ENCODE results near the gene TMED10.
"Not testable (repeated sequence)": the region's sequence is repeated elsewhere in the genome, so short reads cannot be mapped to it uniquely, and the experiment has no call there.

The TMED10 gene

GRCh38 chr14:75163677-75164076 lies 12.7 kb downstream of the TMED10 start:
- DNase-seq (ENCODE audit: insufficient read length, low spot score) (no peak), FAIRE-seq (no peak)

- DNase-seq (ENCODE audit: insufficient read length, low spot score) (no peak), FAIRE-seq (no peak)
Observed at GRCh38 chr14:75162631-75163030, 13.8 kb downstream of the TMED10 start.

GRCh38 chr14:75158843-75159614 lies 17.4 kb downstream of the TMED10 start:
- DNase-seq (ENCODE audit: insufficient read length, low spot score), result no peak
- FAIRE-seq, result peak; percentile 81

- FAIRE-seq, result no peak
- DNase-seq (ENCODE audit: insufficient read length, low spot score), result no peak
Observed at GRCh38 chr14:75156901-75157300, 19.5 kb downstream of the TMED10 start.

GRCh38 chr14:75156111-75156510 lies 20.3 kb downstream of the TMED10 start:
- DNase-seq (ENCODE audit: insufficient read length, low spot score) (no peak), FAIRE-seq (no peak)

GRCh38 chr14:75155169-75155568 lies 21.2 kb downstream of the TMED10 start:
- DNase-seq (ENCODE audit: insufficient read length, low spot score), result no peak
- FAIRE-seq, result no peak

GRCh38 chr14:75153295-75153694 lies 23.1 kb downstream of the TMED10 start:
- FAIRE-seq (no peak), DNase-seq (ENCODE audit: insufficient read length, low spot score) (no peak)

GRCh38 chr14:75151851-75152250 lies 24.6 kb downstream of the TMED10 start:
- FAIRE-seq (no peak), DNase-seq (ENCODE audit: insufficient read length, low spot score) (no peak)

GRCh38 chr14:75150637-75151036 lies 25.8 kb downstream of the TMED10 start:
- FAIRE-seq; DNase-seq (ENCODE audit: insufficient read length, low spot score): not testable (repeated sequence)

- no peak for FAIRE-seq
- DNase-seq (ENCODE audit: insufficient read length, low spot score), result no peak
Observed at GRCh38 chr14:75150150-75150549, 26.3 kb downstream of the TMED10 start.

- FAIRE-seq (no peak), DNase-seq (ENCODE audit: insufficient read length, low spot score) (no peak)
Observed at GRCh38 chr14:75147423-75148071, 28.9 kb downstream of the TMED10 start.

- FAIRE-seq (no peak), DNase-seq (ENCODE audit: insufficient read length, low spot score) (no peak)
Observed at GRCh38 chr14:75144944-75145343, 31.5 kb downstream of the TMED10 start.

GRCh38 chr14:75143761-75144527 lies 32.5 kb downstream of the TMED10 start:
- no peak for FAIRE-seq

GRCh38 chr14:75142494-75142893 lies 33.9 kb downstream of the TMED10 start:
- no peak for DNase-seq (ENCODE audit: insufficient read length, low spot score)
- no peak for FAIRE-seq

More at GRCh38 chr14:75143761-75144527, 32.5 kb downstream of the TMED10 start:
- no peak for DNase-seq (ENCODE audit: insufficient read length, low spot score)

- no peak for FAIRE-seq
- DNase-seq (ENCODE audit: insufficient read length, low spot score), result no peak
Observed at GRCh38 chr14:75141967-75142366, 34.4 kb downstream of the TMED10 start.

GRCh38 chr14:75141062-75141461 lies 35.4 kb downstream of the TMED10 start:
- FAIRE-seq (peak; percentile 61), DNase-seq (ENCODE audit: insufficient read length, low spot score) (no peak)

GRCh38 chr14:75140620-75141019 lies 35.8 kb downstream of the TMED10 start:
- no peak for FAIRE-seq

GRCh38 chr14:75139185-75139584 lies 37.2 kb downstream of the TMED10 start:
- FAIRE-seq, result no peak

More at GRCh38 chr14:75140620-75141019, 35.8 kb downstream of the TMED10 start:
- DNase-seq (ENCODE audit: insufficient read length, low spot score), result no peak

GRCh38 chr14:75138492-75138891 lies 37.9 kb downstream of the TMED10 start:
- FAIRE-seq, result peak; percentile 4
- DNase-seq (ENCODE audit: insufficient read length, low spot score), result no peak

More at GRCh38 chr14:75139185-75139584, 37.2 kb downstream of the TMED10 start:
- no peak for DNase-seq (ENCODE audit: insufficient read length, low spot score)

GRCh38 chr14:75134644-75135043 lies 41.8 kb downstream of the TMED10 start:
- FAIRE-seq (no peak), DNase-seq (ENCODE audit: insufficient read length, low spot score) (no peak)

- DNase-seq (ENCODE audit: insufficient read length, low spot score) (no peak), FAIRE-seq (no peak)
Observed at GRCh38 chr14:75133597-75133996, 42.8 kb downstream of the TMED10 start.
